Heart left ventricle (tissue), 16 donors: ENCODE data around the gene SLC25A47. TPM values are rescaled to one million over a fixed set of nuclear protein-coding genes. Genes with fewer than 3 reads are reported as not detected.
A peak's percentile ranks its signal among the peaks of the same experiment; 100 is the strongest.

Source experiments
- ATAC-seq, 4 donors: fragments of 200-7000 bp; cut with Tn5 transposase; one replicate each; pipeline ENCODE4 v1.9.1; 2020 to 2022; ENCODE audit warnings: moderate library complexity in 4 of 4, mild to moderate bottlenecking in 3 of 4, moderate number of reproducible peaks in 1 of 4
- DNase-seq, 5 donors: peaks; one replicate each; pipeline ENCODE4 v3.0.0-alpha.2; 2020
- H3K27ac ChIP-seq, 12 donors: fragments of 200-600 bp; sonication (generic) in 4 of 12; one replicate each; pipeline versions ENCODE4 v1.5.0 to v1.8.0; 2016 to 2022; ENCODE audit warnings: mild to moderate bottlenecking in 2 of 12
- H3K27me3 ChIP-seq, 9 donors: fragments of 200-600 bp; sonication (generic) in 2 of 9; one replicate each; pipeline versions ENCODE4 v1.5.1 to v1.8.0; 2016 to 2022; ENCODE audit warnings: mild to moderate bottlenecking in 3 of 9
- H3K36me3 ChIP-seq, 9 donors: fragments of 200-600 bp; sonication (generic) in 2 of 9; one replicate each; pipeline versions ENCODE4 v1.5.0 to v1.8.0; 2018 to 2022; ENCODE audit warnings: mild to moderate bottlenecking in 2 of 9
- H3K4me1 ChIP-seq, 12 donors: fragments of 200-600 bp; sonication (generic) in 4 of 12; one replicate each; pipeline versions ENCODE4 v1.5.0 to v1.8.0; 2016 to 2022; ENCODE audit warnings: mild to moderate bottlenecking in 3 of 12
- H3K4me3 ChIP-seq, 12 donors: fragments of 200-600 bp; sonication (generic) in 4 of 12; one replicate each; pipeline versions ENCODE4 v1.5.0 to v1.8.0; 2017 to 2022; ENCODE audit warnings: mild to moderate bottlenecking in 9 of 12, moderate library complexity in 4 of 12
- H3K9me3 ChIP-seq, 12 donors: fragments of 200-600 bp; sonication (generic) in 4 of 12; one replicate each; pipeline versions ENCODE4 v1.5.0 to v1.8.0; 2016 to 2022; ENCODE audit warnings: mild to moderate bottlenecking in 1 of 12
- CTCF ChIP-seq, 12 donors: fragments of 200-600 bp; sonication (generic) in 4 of 12; IDR thresholded peaks; one replicate each; pipeline versions ENCODE4 v1.5.0 to v1.8.0; 2018 to 2022; ENCODE audit warnings: antibody characterized with exemption in 12 of 12, mild to moderate bottlenecking in 5 of 12
- POLR2A ChIP-seq, 2 donors: fragments of 450-650 bp; IDR thresholded peaks; one replicate each; pipeline ENCODE4 v1.6.1; 2017; ENCODE audit warnings: antibody characterized with exemption in 2 of 2, mild to moderate bottlenecking in 2 of 2, moderate library complexity in 2 of 2
- WGBS, 4 donors: extraction: QIAGEN DNeasy Blood & Tissue Kit in 2 of 4; methylation state at CpG; one replicate each; pipeline versions ENCODE4 v1.1.5 to v1.1.7; 2013 to 2018; 5-methylcytosine and 5-hydroxymethylcytosine counted together
- intact Hi-C, 10 donors: fragments of 100-400 bp; cut with DNase I; formaldehyde crosslinking; loops; one replicate each; pipeline versions ENCODE4 v1.11.1 to v1.14.2; 2022
- polyA plus RNA-seq, 2 donors: library from polyadenylated mRNA; stranded (reverse); fragments of 200-250 nt; gene quantifications; one replicate each; pipeline ENCODE4 v1.2.3, GENCODE V29; 2013
- total RNA-seq, 9 donors: library from RNA; depleted of rRNA in 2 of 9; stranded (reverse); fragments of >200 nt in 2 of 9; fragmentation: NEBNext Ultra II Directional in 3 of 9; extraction: Animal tissue kit (Norgen Biotek cat#: 25700) in 3 of 9; gene quantifications; one replicate each; pipeline versions ENCODE4 v1.1.0 to v1.2.4, GENCODE V29; 2016 to 2023
- donor health status: ischemic (EF 13 %, LVEDD 7.1; RV severe dilation, severe dysfunction).
- donor health status: healthy with polysubstance abuse.
- donor health status: DM: no; HTN: yes; CAD: no.
- donor health status: DM: no; HTN: no; CAD: no.
- donor health status: ischemic (EF 25% LVEDD 6.9; RV normal size, moderate dysfunction).
- donor health status: ischemic (EF 25% LVEDD 5.7; RV mildly dilated, moderate dysfunction).
- donor health status: healthy.
- donor health status: DM: yes; HTN: yes; CAD: no.
- donor health status: ischemic (EF 35%, LVEDD 5.7; RV mildly dilated, moderate dysfunction).
- donor health status: nonischemic (EF 11% LVEDD 7.7; RV severe dilation, severe dysfunction).
- donor health status: DM: yes; HTN: yes; CAD: no.
- donor health status: PGD.
- donor health status: ischemic (EF 29% LVEDD 5.4; RV normal size, mild dysfunction).
- donor health status: nonischemic (EF 23%, LVEDD 6.1; RV moderate dilation, normal function).

The SLC25A47 gene
- total and polyA plus RNA-seq, 11 donors = not detected

GRCh38 chr14:100345711-100346110, 22.6 kb downstream of the SLC25A47 start:
- no peak for ATAC-seq
- peaks cover 3 to 84% (median 68%) of the 10 kb centered on the region in 9 donors for H3K36me3 ChIP-seq
- no peak for TF ChIP-seq POLR2A (IDR thresholded peaks at IDR 0.05)
- TF ChIP-seq CTCF (IDR thresholded peaks at IDR 0.05) = no peak

DNA sequence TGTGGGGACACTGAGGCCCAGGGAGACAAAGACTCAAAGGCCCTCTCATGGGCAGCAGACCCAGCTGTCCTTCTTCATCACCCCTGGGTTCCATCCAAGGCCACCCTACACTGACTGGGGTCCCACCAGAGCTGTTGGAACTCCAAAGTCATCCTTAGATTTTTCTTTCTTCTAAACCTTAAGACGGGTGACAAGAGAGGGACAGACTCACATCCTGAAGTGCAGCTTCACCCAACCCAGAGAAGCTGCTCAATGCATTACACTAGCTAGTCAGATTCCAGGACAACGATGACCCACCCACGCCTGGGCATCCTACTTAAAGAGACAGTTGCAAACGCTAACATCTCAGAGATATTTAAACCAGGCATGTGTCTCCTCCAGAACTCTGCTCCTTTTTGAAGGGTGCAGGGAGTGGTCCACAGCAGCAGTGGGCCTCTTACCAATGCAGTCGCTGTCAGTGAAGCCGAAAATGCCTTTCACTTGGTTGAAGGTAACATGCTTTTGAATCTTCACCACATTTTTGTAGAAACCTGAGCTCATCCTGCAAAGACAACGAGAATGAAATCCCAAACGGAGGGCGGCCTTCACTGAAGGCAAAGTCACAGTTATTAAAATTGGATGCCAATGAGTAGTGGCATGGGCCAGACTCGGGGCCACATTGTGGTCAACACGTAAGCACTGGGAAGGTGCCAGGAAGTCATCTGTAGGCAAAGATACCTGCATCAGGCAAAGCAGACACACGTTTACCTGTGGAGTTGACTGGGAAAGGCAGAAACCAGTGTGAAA, 23.4 kb downstream of the SLC25A47 start:
- no peak overlapping the region for H3K27ac ChIP-seq
- H3K4me3 ChIP-seq = no peak overlapping the region
- no peak for ATAC-seq
- DNase-seq = no peak
- no peaks in the 10 kb centered on the region for H3K9me3 ChIP-seq
- no peaks in the 10 kb centered on the region for H3K27me3 ChIP-seq
- WGBS, 4 donors = 90 to 92% (median 91%) methylated on average over 12 of the region's 12 CpGs
- peaks cover 4 to 84% (median 74%) of the 10 kb centered on the region in 9 donors for H3K36me3 ChIP-seq
- TF ChIP-seq CTCF (IDR thresholded peaks at IDR 0.05) (no peak), POLR2A (IDR thresholded peaks at IDR 0.05) (no peak)
- intact Hi-C loops = no loop called here
- H3K4me1 ChIP-seq = peaks cover 0 to 29% (median 7%) of the 10 kb centered on the region in 12 donors

More at GRCh38 chr14:100345711-100346110, 22.6 kb downstream of the SLC25A47 start:
- 95 to 98% (median 97%) methylated on average over 15 to 17 of the region's 17 CpGs for WGBS, 4 donors
- no peak for DNase-seq
- intact Hi-C loops = no loop called here
- H3K4me3 ChIP-seq = no peak overlapping the region
- no peaks in the 10 kb centered on the region for H3K27me3 ChIP-seq
- no peaks in the 10 kb centered on the region for H3K9me3 ChIP-seq
- peaks cover 0 to 28% (median 10%) of the 10 kb centered on the region in 12 donors for H3K4me1 ChIP-seq
- no peak overlapping the region for H3K27ac ChIP-seq

DNA sequence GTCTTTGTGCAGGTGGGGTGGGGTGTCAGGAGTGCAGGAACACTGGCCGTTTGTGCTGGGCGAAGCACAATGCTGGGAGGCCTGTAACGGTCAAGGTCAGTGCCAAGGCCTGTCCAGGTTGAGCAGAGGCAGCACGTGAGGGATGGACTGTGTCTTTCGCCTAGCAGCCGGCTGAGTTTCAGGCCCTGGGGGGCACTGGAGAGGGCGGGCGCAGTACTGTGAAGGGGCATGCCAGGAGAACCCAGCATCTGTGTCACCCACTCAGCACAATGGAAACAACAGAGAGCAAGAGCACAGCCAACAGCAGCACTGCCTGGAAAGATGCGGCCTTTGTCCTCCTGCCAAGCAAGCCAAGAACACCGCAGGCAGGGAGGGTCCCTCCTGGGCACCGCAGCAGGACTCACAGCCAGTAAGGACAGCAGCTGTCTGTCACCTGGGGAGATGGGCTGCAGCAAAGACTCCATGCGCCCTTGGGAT, 25.2 kb downstream of the SLC25A47 start:
- no peaks in the 10 kb centered on the region for H3K9me3 ChIP-seq
- H3K27me3 ChIP-seq = no peaks in the 10 kb centered on the region
- H3K4me3 ChIP-seq = no peak overlapping the region
- ATAC-seq (peak in 3 of 4 donors; percentile 9 to 23 (median 10)), DNase-seq (no peak)
- intact Hi-C loops = no loop called here
- H3K27ac ChIP-seq = no peak overlapping the region
- H3K36me3 ChIP-seq = peaks cover 4 to 84% (median 75%) of the 10 kb centered on the region in 9 donors
- WGBS, 4 donors = 88 to 93% (median 92%) methylated on average over 8 to 12 of the region's 12 CpGs
- H3K4me1 ChIP-seq = peaks cover 0 to 13% (median 0%) of the 10 kb centered on the region in 12 donors
- TF ChIP-seq CTCF (IDR thresholded peaks at IDR 0.05) (no peak), POLR2A (IDR thresholded peaks at IDR 0.05) (no peak)
